GM23338 (cell line): ENCODE results near the gene FAM50A. TPM values are rescaled to one million over a fixed set of nuclear protein-coding genes. Genes with fewer than 3 reads are reported as not detected.

Experiments used
- ATAC-seq: fragments of 200-7000 bp; cut with Tn5 transposase; 3 replicates; pipeline ENCODE4 v1.9.1; 2020
- DNase-seq: peaks from one replicate; pipeline ENCODE4 v3.0.0-alpha.2; 2015; ENCODE audit warnings: low spot score
- H2AFZ ChIP-seq: fragments of 200-600 bp; sonication (generic); 2 replicates; pipeline ENCODE4 v1.8.0; 2016; ENCODE audit warnings: antibody characterized with exemption, mild to moderate bottlenecking, moderate library complexity
- H3F3A ChIP-seq: fragments of 200-600 bp; sonication (generic); replicated peaks from 2 replicates; pipeline ENCODE4 v1.8.0; 2017; ENCODE audit warnings: antibody characterized with exemption, mixed run types, low read depth
- H3K27ac ChIP-seq: fragments of 200-600 bp; sonication (generic); 2 replicates; pipeline ENCODE4 v1.6.1; 2016; ENCODE audit warnings: low read depth
- H3K27me3 ChIP-seq: fragments of 200-600 bp; sonication (generic); 2 replicates; pipeline ENCODE4 v1.8.0; 2016; ENCODE audit warnings: mild to moderate bottlenecking, mixed run types, moderate library complexity; ENCODE audit not compliant: insufficient read depth
- H3K36me3 ChIP-seq: fragments of 200-600 bp; sonication (generic); 2 replicates; pipeline ENCODE4 v1.8.0; 2016; ENCODE audit warnings: mild to moderate bottlenecking; ENCODE audit not compliant: insufficient read depth
- H3K4me1 ChIP-seq: fragments of 200-600 bp; sonication (generic); 2 replicates; pipeline ENCODE4 v1.8.0; 2016; ENCODE audit warnings: mild to moderate bottlenecking, moderate library complexity; ENCODE audit not compliant: insufficient read depth
- H3K4me2 ChIP-seq: fragments of 200-600 bp; sonication (generic); 2 replicates; pipeline ENCODE4 v1.7.1; 2017; ENCODE audit warnings: mixed run types
- H3K4me3 ChIP-seq: fragments of 200-600 bp; sonication (generic); 2 replicates; pipeline ENCODE4 v1.6.1; 2016; ENCODE audit warnings: mixed run types
- H3K79me2 ChIP-seq: fragments of 200-600 bp; sonication (generic); replicated peaks from 2 replicates; pipeline ENCODE4 v1.8.0; 2017; ENCODE audit warnings: mild to moderate bottlenecking; ENCODE audit not compliant: insufficient read depth
- H3K9me2 ChIP-seq: fragments of 200-600 bp; sonication (generic); 2 replicates; pipeline ENCODE4 v1.8.0; 2017; ENCODE audit not compliant: insufficient read depth
- H4K20me1 ChIP-seq: fragments of 200-600 bp; sonication (generic); replicated peaks from 2 replicates; pipeline ENCODE4 v1.8.0; 2017; ENCODE audit warnings: mild to moderate bottlenecking; ENCODE audit not compliant: insufficient read depth
- H3K27ac Mint-ChIP-seq: 2 replicates; pipeline ENCODE4 v1.8.0; 2020; ENCODE audit warnings: inconsistent platforms, mild to moderate bottlenecking, moderate library complexity, mixed read lengths
- H3K27me3 Mint-ChIP-seq: 3 replicates; pipeline ENCODE4 v1.8.0; 2022; ENCODE audit warnings: low read depth, mild to moderate bottlenecking, moderate library complexity, mixed read lengths, inconsistent platforms; ENCODE audit not compliant: insufficient read depth, poor library complexity
- H3K36me3 Mint-ChIP-seq: 3 replicates; pipeline ENCODE4 v1.8.0; 2021; ENCODE audit warnings: low read depth, mild to moderate bottlenecking, inconsistent platforms, moderate library complexity, mixed read lengths
- H3K4me1 Mint-ChIP-seq: 3 replicates; pipeline ENCODE4 v1.8.0; 2020; ENCODE audit warnings: mild to moderate bottlenecking, inconsistent platforms, mixed read lengths
- H3K4me3 Mint-ChIP-seq: 3 replicates; pipeline ENCODE4 v1.8.0; 2021; ENCODE audit warnings: moderate library complexity, mild to moderate bottlenecking, inconsistent platforms, mixed read lengths
- H3K9me3 Mint-ChIP-seq: 3 replicates; pipeline ENCODE4 v1.8.0; 2020; ENCODE audit warnings: moderate library complexity, mild to moderate bottlenecking, inconsistent platforms, mixed read lengths
- CREB1 ChIP-seq: fragments of 250-450 bp; sonication (Bioruptor Pico); IDR thresholded peaks from 2 replicates; pipeline ENCODE4 v1.5.0; 2020; ENCODE audit warnings: low read depth, mild to moderate bottlenecking, moderate library complexity
- EZH2 ChIP-seq: fragments of 200-600 bp; sonication (generic); IDR thresholded peaks from one replicate; pipeline ENCODE4 v1.8.0; 2017; ENCODE audit warnings: antibody characterized with exemption, mild to moderate bottlenecking, low read depth; ENCODE audit not compliant: unreplicated experiment
- EZH2phosphoT487 ChIP-seq: fragments of 200-600 bp; sonication (generic); IDR thresholded peaks from one replicate; pipeline ENCODE4 v1.8.1; 2018; ENCODE audit warnings: antibody characterized with exemption; ENCODE audit not compliant: unreplicated experiment
- JUNB ChIP-seq: IDR thresholded peaks from one replicate; pipeline ENCODE4 v1.6.1; 2016; ENCODE audit warnings: antibody characterized with exemption; ENCODE audit not compliant: unreplicated experiment
- NANOG ChIP-seq: IDR thresholded peaks from 2 replicates; pipeline ENCODE4 v1.6.1; 2016; ENCODE audit warnings: antibody characterized with exemption, borderline replicate concordance
- POLR2AphosphoS5 ChIP-seq: IDR thresholded peaks from 2 replicates; pipeline ENCODE4 v1.6.1; 2016; ENCODE audit warnings: antibody characterized with exemption, low read depth
- STAT1 ChIP-seq: IDR thresholded peaks from one replicate; pipeline ENCODE4 v1.6.1; 2016; ENCODE audit warnings: antibody characterized with exemption; ENCODE audit not compliant: unreplicated experiment
- ZNF114 ChIP-seq: fragments of 250-450 bp; sonication (Bioruptor Pico); IDR thresholded peaks from 2 replicates; pipeline ENCODE4 v1.5.0; 2020; ENCODE audit warnings: mild to moderate bottlenecking, moderate library complexity
- ZNF331 ChIP-seq: fragments of 250-450 bp; sonication (Bioruptor Pico); IDR thresholded peaks from 2 replicates; pipeline ENCODE4 v1.5.0; 2020; ENCODE audit warnings: low read depth, mild to moderate bottlenecking, moderate library complexity
- polyA plus RNA-seq: library from polyadenylated mRNA; unstranded; fragments of >200 nt; fragmentation: Nextera tagmentation; extraction: Ambion mirVana; gene quantifications from 2 replicates; pipeline ENCODE4 v1.2.1, GENCODE V29; 2016
- total RNA-seq: library from RNA; depleted of rRNA; stranded (reverse); fragments of >200 nt; shearing (Covaris generic); gene quantifications from 2 replicates; pipeline ENCODE4 v1.2.3, GENCODE V29; 2014
- TF ChIP-seq, protein P1 (sequence below): IDR thresholded peaks from 2 replicates; pipeline ENCODE4 v1.6.1; 2016; ENCODE audit warnings: antibody characterized with exemption
- TF ChIP-seq, protein P2 (sequence below): IDR thresholded peaks from one replicate; pipeline ENCODE4 v1.6.1; 2018; ENCODE audit warnings: antibody characterized with exemption; ENCODE audit not compliant: unreplicated experiment
- TF ChIP-seq, protein P3 (sequence below), 2 experiments: fragments of 200-600 bp in 1 of 2; sonication (generic) in 1 of 2; conservative IDR thresholded peaks; 2 replicates each; pipeline versions ENCODE4 v1.5.1 to v1.6.1; 2016 to 2017; ENCODE audit warnings: antibody characterized with exemption in 2 of 2, low read depth in 2 of 2, mild to moderate bottlenecking in 2 of 2, moderate library complexity in 1 of 2

The FAM50A gene
- total and polyA plus RNA-seq, 2 experiments from 2014 or later: 23.9 to 77.6 TPM

DNA sequence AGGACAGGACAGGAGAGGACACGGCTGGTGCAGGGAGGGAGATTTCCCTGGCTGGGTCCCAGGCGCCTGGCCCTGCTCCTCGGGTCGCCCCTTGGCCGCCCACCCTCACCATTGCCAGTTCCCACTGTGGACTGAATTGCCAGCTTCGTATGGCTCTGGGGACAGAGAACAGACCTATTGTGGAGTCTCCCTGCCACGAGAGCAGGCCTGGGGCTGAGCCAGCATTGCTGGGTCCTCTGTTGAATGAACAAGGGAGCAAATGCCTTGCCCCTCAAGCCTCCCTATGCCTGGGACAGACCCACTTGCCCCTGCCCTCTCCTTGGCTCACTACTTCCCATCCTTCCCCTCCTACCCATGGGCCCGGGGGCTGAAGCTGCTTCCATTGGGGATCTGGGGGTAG lies 18.5 kb downstream of the FAM50A start:
- no peaks in the 10 kb centered on the region; the same call in 2 of the 3 replicates for H3K4me1 Mint-ChIP-seq
- no peaks in the 10 kb centered on the region for H3K36me3 ChIP-seq
- H4K20me1 ChIP-seq: no peaks in the 10 kb centered on the region
- H3K9me2 ChIP-seq: no peaks in the 10 kb centered on the region
- DNase-seq (no peak), ATAC-seq (no peak)
- no peaks in the 10 kb centered on the region for H3K9me3 Mint-ChIP-seq
- H3K79me2 ChIP-seq: no peaks in the 10 kb centered on the region
- no peak overlapping the region for H3K27ac ChIP-seq
- no peak overlapping the region for H2AFZ ChIP-seq
- no peak overlapping the region for H3K27ac Mint-ChIP-seq
- peaks cover 11% of the 10 kb centered on the region; the same call in 2 of the 3 replicates for H3K36me3 Mint-ChIP-seq
- TF ChIP-seq EZH2phosphoT487: no peak
- no peak for TF ChIP-seq POLR2AphosphoS5
- no peak for TF ChIP-seq ZNF114 (CRISPR knock-in tag)
- no peak for TF ChIP-seq STAT1
- TF ChIP-seq, protein P1, sequence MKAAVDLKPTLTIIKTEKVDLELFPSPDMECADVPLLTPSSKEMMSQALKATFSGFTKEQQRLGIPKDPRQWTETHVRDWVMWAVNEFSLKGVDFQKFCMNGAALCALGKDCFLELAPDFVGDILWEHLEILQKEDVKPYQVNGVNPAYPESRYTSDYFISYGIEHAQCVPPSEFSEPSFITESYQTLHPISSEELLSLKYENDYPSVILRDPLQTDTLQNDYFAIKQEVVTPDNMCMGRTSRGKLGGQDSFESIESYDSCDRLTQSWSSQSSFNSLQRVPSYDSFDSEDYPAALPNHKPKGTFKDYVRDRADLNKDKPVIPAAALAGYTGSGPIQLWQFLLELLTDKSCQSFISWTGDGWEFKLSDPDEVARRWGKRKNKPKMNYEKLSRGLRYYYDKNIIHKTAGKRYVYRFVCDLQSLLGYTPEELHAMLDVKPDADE: no peak
- no peak for TF ChIP-seq NANOG
- TF ChIP-seq, protein P2, sequence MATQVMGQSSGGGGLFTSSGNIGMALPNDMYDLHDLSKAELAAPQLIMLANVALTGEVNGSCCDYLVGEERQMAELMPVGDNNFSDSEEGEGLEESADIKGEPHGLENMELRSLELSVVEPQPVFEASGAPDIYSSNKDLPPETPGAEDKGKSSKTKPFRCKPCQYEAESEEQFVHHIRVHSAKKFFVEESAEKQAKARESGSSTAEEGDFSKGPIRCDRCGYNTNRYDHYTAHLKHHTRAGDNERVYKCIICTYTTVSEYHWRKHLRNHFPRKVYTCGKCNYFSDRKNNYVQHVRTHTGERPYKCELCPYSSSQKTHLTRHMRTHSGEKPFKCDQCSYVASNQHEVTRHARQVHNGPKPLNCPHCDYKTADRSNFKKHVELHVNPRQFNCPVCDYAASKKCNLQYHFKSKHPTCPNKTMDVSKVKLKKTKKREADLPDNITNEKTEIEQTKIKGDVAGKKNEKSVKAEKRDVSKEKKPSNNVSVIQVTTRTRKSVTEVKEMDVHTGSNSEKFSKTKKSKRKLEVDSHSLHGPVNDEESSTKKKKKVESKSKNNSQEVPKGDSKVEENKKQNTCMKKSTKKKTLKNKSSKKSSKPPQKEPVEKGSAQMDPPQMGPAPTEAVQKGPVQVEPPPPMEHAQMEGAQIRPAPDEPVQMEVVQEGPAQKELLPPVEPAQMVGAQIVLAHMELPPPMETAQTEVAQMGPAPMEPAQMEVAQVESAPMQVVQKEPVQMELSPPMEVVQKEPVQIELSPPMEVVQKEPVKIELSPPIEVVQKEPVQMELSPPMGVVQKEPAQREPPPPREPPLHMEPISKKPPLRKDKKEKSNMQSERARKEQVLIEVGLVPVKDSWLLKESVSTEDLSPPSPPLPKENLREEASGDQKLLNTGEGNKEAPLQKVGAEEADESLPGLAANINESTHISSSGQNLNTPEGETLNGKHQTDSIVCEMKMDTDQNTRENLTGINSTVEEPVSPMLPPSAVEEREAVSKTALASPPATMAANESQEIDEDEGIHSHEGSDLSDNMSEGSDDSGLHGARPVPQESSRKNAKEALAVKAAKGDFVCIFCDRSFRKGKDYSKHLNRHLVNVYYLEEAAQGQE: no peak
- TF ChIP-seq ZNF331 (CRISPR knock-in tag): no peak
- TF ChIP-seq, protein P3, sequence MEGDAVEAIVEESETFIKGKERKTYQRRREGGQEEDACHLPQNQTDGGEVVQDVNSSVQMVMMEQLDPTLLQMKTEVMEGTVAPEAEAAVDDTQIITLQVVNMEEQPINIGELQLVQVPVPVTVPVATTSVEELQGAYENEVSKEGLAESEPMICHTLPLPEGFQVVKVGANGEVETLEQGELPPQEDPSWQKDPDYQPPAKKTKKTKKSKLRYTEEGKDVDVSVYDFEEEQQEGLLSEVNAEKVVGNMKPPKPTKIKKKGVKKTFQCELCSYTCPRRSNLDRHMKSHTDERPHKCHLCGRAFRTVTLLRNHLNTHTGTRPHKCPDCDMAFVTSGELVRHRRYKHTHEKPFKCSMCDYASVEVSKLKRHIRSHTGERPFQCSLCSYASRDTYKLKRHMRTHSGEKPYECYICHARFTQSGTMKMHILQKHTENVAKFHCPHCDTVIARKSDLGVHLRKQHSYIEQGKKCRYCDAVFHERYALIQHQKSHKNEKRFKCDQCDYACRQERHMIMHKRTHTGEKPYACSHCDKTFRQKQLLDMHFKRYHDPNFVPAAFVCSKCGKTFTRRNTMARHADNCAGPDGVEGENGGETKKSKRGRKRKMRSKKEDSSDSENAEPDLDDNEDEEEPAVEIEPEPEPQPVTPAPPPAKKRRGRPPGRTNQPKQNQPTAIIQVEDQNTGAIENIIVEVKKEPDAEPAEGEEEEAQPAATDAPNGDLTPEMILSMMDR (conservative IDR thresholded peaks at IDR 0.05; ENCODE audit: low read depth in 2 of 2): no peak
- no peaks in the 10 kb centered on the region; the same call in 1 of the 2 replicates for H3K27me3 ChIP-seq
- H3K4me2 ChIP-seq: no peak overlapping the region
- H3K4me1 ChIP-seq: no peaks in the 10 kb centered on the region
- H3K4me3 Mint-ChIP-seq: no peak overlapping the region
- no peak overlapping the region for H3K4me3 ChIP-seq
- no peaks in the 10 kb centered on the region for H3F3A ChIP-seq
- H3K27me3 Mint-ChIP-seq: peaks cover 2% of the 10 kb centered on the region

DNA sequence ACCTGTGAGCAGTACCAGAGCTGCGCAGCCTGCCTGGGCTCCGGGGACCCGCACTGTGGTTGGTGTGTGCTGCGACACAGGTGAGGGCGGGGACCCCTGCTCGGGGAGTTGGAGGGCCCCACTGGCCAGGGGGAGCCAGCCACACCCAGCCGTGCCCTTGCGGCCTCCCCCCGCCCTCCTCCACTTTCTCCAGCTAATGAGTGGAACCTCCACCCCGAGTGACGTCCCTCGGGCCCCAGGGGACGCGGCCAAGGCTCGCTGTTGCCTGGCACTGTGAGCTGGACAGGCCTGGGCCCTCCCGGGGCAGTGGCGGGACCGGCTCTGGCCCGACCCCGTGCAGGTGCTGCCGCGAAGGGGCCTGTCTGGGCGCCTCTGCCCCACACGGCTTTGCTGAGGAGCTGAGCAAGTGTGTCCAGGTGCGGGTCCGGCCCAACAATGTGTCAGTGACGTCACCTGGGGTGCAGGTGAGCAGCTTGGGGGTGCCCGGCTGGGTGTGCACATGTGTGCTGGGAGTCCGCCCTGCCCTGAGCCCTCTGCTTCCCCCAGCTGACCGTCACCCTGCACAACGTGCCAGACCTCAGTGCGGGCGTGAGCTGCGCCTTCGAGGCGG lies 19.8 kb downstream of the FAM50A start:
- Histone ChIP-seq H3K79me2 (no peaks in the 10 kb centered on the region), H3K27ac (no peak overlapping the region), H3F3A (no peaks in the 10 kb centered on the region), H3K36me3 (no peaks in the 10 kb centered on the region), H3K4me2 (no peak overlapping the region), H3K9me2 (no peaks in the 10 kb centered on the region), H2AFZ (no peak overlapping the region), H3K27me3 (no peaks in the 10 kb centered on the region), H3K4me3 (no peak overlapping the region), H4K20me1 (no peaks in the 10 kb centered on the region), H3K4me1 (no peaks in the 10 kb centered on the region)
- TF ChIP-seq CREB1 (CRISPR knock-in tag): no peak
- TF ChIP-seq, protein P1: no peak
- TF ChIP-seq, protein P3 (conservative IDR thresholded peaks at IDR 0.05; ENCODE audit: low read depth in 2 of 2): no peak
- no peak for TF ChIP-seq ZNF331 (CRISPR knock-in tag)
- TF ChIP-seq POLR2AphosphoS5: no peak
- TF ChIP-seq NANOG: no peak
- TF ChIP-seq EZH2: no peak
- no peak for TF ChIP-seq JUNB
- TF ChIP-seq ZNF114 (CRISPR knock-in tag): no peak
- no peak for TF ChIP-seq EZH2phosphoT487
- H3K4me3 Mint-ChIP-seq: no peak overlapping the region
- ATAC-seq (no peak), DNase-seq (no peak)
- H3K27me3 Mint-ChIP-seq: no peaks in the 10 kb centered on the region
- no peak overlapping the region for H3K27ac Mint-ChIP-seq
- H3K9me3 Mint-ChIP-seq: no peaks in the 10 kb centered on the region
- H3K4me1 Mint-ChIP-seq: no peaks in the 10 kb centered on the region
- peaks cover 10% of the 10 kb centered on the region; the same call in 2 of the 3 replicates for H3K36me3 Mint-ChIP-seq
